ENCODE results near the gene ETS1. TPM values are rescaled to one million over a fixed set of nuclear protein-coding genes. Genes with fewer than 3 reads are reported as not detected.

Gene ETS1
- total RNA-seq, 1 donor from 2014 or later = 3.0 TPM

DNA sequence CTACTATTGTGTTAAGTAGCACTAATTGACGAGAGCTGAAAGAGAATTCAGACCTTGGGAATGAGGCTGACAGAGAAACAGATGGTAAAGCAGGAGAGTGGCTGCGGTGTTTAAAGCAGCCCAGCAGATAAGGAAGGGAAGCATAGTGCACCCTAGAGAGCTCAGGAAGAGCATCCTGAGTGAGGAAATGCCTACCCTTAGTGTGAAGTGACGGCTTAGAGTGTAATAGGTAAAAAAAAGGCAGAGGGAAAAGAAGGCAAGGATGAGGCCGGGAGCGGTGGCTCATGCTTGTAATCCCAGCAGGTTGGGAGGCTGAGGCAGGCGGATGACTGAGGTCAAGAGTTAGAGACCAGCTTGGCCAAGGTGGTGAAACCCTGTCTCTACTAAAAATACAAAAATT, 22.4 kb upstream of the ETS1 start:
- Mint-ChIP-seq H3K9me3 (ENCODE audit: low read depth) (no peaks in the 10 kb centered on the region), H3K4me3 (ENCODE audit: low read depth) (no peak overlapping the region), H3K27me3 (peaks cover 85% of the 10 kb centered on the region), H3K36me3 (ENCODE audit: insufficient read depth) (no peaks in the 10 kb centered on the region), H3K27ac (no peak overlapping the region), H3K4me1 (ENCODE audit: low read depth) (peaks cover 2% of the 10 kb centered on the region)
- DNase-seq (ENCODE audit: low spot score, unreplicated experiment) = no peak
- TF ChIP-seq, protein P1, sequence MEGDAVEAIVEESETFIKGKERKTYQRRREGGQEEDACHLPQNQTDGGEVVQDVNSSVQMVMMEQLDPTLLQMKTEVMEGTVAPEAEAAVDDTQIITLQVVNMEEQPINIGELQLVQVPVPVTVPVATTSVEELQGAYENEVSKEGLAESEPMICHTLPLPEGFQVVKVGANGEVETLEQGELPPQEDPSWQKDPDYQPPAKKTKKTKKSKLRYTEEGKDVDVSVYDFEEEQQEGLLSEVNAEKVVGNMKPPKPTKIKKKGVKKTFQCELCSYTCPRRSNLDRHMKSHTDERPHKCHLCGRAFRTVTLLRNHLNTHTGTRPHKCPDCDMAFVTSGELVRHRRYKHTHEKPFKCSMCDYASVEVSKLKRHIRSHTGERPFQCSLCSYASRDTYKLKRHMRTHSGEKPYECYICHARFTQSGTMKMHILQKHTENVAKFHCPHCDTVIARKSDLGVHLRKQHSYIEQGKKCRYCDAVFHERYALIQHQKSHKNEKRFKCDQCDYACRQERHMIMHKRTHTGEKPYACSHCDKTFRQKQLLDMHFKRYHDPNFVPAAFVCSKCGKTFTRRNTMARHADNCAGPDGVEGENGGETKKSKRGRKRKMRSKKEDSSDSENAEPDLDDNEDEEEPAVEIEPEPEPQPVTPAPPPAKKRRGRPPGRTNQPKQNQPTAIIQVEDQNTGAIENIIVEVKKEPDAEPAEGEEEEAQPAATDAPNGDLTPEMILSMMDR (IDR thresholded peaks at IDR 0.05; ENCODE audit: unreplicated experiment) = no peak

DNA sequence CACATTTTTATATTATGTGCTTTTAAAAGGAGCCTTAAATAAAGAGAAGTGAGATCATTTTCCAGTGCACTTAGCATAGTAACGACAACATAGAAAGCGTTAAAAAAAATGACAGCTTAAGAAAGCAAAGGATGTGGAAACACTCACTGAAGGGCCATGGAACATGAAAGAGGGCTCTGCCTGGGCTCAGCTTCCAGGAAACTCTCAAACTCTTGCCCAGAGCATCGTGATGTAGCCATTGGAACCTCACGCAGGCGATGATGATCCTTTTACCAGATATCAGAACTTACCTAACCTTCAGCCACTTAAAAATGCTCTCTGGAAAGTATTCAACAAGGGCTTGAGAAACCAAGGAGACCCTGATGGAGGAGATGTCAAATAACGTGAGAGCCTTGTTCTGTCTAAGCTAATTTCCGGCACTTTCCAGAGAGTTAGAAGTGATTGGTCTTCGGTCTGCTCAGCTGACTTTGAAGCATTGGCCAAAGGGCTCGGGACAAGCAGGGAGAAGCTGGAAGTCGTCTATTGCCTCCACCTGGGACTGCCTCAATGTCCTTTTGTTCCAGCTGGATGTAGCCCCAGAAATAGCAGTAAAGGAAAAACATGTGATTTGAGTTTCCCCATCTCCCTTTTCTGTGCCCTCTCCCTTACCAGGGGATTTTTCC, 21.5 kb upstream of the ETS1 start:
- Mint-ChIP-seq H3K9me3 (ENCODE audit: low read depth) (no peaks in the 10 kb centered on the region), H3K4me1 (ENCODE audit: low read depth) (peaks cover 2% of the 10 kb centered on the region), H3K4me3 (ENCODE audit: low read depth) (no peak overlapping the region), H3K36me3 (ENCODE audit: insufficient read depth) (no peaks in the 10 kb centered on the region), H3K27me3 (peaks cover 80% of the 10 kb centered on the region), H3K27ac (no peak overlapping the region)
- TF ChIP-seq, protein P1 (IDR thresholded peaks at IDR 0.05; ENCODE audit: unreplicated experiment) = no peak
- no peak for DNase-seq (ENCODE audit: low spot score, unreplicated experiment)

DNA sequence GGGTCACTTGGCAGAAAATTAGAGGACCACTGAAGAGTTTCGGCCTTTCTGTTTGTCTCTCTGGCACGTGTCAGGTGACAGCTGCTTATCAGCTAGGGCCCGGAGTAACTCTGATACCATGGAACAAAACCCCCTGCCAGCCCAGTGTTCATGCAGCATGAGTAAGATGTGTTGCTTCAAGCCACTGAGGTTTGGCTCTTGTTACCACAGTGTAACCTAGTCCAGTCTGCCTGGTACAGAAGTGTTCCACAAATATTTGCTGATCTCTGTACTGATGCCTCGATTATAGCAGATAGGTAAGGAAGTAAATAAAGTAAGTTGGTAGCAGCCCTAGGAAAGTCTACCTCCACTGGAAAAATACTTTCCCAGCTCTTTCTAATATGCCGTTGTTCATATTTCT, 20.5 kb upstream of the ETS1 start:
- TF ChIP-seq, protein P1 (IDR thresholded peaks at IDR 0.05; ENCODE audit: unreplicated experiment) = no peak
- H3K9me3 Mint-ChIP-seq (ENCODE audit: low read depth) = no peaks in the 10 kb centered on the region
- DNase-seq (ENCODE audit: low spot score, unreplicated experiment) = no peak

DNA sequence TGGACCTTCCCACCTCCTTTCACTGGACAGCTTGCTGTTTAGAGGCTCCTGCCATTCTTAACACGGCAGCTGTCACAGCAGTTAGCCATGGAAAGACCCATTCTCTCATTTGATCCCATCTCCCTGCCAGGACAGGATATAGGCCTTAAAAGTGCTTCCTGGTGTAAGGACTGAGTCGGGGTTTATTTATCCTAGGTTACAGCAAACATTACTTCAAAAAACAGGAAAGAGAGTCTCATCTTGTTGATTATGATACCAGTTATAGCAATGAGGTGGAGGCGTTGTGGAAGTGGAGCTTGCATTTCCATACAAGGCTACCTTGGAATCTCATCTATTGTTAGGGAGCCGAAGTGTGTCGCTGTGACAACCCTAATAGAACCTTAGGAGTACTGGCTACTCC, 17.4 kb upstream of the ETS1 start:
- H3K27ac Mint-ChIP-seq = no peak overlapping the region
- no peaks in the 10 kb centered on the region for H3K36me3 Mint-ChIP-seq (ENCODE audit: insufficient read depth)

More for the DNA sequence above, 20.5 kb upstream of the ETS1 start:
- Mint-ChIP-seq H3K4me3 (ENCODE audit: low read depth) (no peak overlapping the region), H3K36me3 (ENCODE audit: insufficient read depth) (no peaks in the 10 kb centered on the region), H3K4me1 (ENCODE audit: low read depth) (peaks cover 2% of the 10 kb centered on the region), H3K27ac (no peak overlapping the region), H3K27me3 (peaks cover 82% of the 10 kb centered on the region)

DNA sequence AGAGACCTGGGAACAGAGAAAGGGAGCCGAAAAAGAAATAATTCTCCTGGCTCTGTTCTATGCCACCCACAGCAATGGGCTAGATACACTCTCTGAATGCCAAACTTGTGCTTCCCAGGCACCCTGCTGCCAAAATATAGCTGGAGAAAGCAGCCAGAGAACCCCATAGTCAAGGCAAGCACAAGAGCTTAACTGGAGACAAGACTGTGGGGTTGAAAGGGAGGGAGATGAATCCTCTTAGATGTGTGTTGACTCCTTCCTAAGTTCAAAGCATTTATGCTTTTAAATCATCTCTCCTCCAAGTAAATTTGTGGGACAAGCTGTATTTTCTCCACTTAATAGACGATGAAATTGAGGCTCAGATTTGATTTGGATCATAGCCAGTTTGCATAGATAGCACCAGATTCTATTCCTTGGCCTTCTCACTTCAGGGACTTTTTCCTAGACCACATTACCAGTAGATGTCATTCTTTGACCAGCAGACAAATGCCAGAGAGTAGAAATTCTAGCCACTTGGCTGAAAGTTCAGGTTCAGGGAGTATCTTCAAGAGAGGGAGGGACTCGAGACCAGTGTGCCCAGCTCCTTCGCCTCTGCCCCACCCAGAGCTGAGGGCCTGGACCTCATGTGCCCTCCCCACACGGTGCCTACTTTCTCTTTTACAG, 16.5 kb upstream of the ETS1 start:
- no peak overlapping the region for H3K27ac Mint-ChIP-seq
- H3K36me3 Mint-ChIP-seq (ENCODE audit: insufficient read depth) = no peaks in the 10 kb centered on the region
- H3K9me3 Mint-ChIP-seq (ENCODE audit: low read depth) = no peaks in the 10 kb centered on the region
- TF ChIP-seq, protein P1 (IDR thresholded peaks at IDR 0.05; ENCODE audit: unreplicated experiment) = no peak
- peaks cover 2% of the 10 kb centered on the region for H3K4me1 Mint-ChIP-seq (ENCODE audit: low read depth)
- DNase-seq (ENCODE audit: low spot score, unreplicated experiment) = no peak
- H3K27me3 Mint-ChIP-seq = peaks cover 63% of the 10 kb centered on the region
- H3K4me3 Mint-ChIP-seq (ENCODE audit: low read depth) = no peak overlapping the region

More for the DNA sequence above, 17.4 kb upstream of the ETS1 start:
- Mint-ChIP-seq H3K27me3 (peaks cover 64% of the 10 kb centered on the region), H3K4me3 (ENCODE audit: low read depth) (no peak overlapping the region), H3K9me3 (ENCODE audit: low read depth) (no peaks in the 10 kb centered on the region), H3K4me1 (ENCODE audit: low read depth) (peaks cover 2% of the 10 kb centered on the region)
- DNase-seq (ENCODE audit: low spot score, unreplicated experiment) = no peak
- TF ChIP-seq, protein P1 (IDR thresholded peaks at IDR 0.05; ENCODE audit: unreplicated experiment) = no peak
